Measurements from ENCODE around the gene ING5. TPM values are rescaled to one million over a fixed set of nuclear protein-coding genes. Genes with fewer than 3 reads are reported as not detected.

ING5 gene
- total RNA-seq, 2 experiments from 2014 or later, result 65.4 to 90.9 TPM

GRCh38 chr2:241673797-241674725 lies 27.8 kb upstream of the ING5 start:
- Histone ChIP-seq H3K36me3 (ENCODE audit: insufficient read depth, low read length) (peaks cover 88% of the 10 kb centered on the region), H3K4me3 (ENCODE audit: low read depth, low read length, poor library complexity, severe bottlenecking) (no peak overlapping the region), H3K79me2 (ENCODE audit: insufficient read depth, low read depth, low read length) (no peaks in the 10 kb centered on the region), H4K20me1 (ENCODE audit: insufficient read depth, low read length) (no peaks in the 10 kb centered on the region), H3K9me3 (ENCODE audit: low read length) (no peaks in the 10 kb centered on the region), H3K27ac (ENCODE audit: low read depth, low read length, poor library complexity, severe bottlenecking) (no peak overlapping the region), H3K4me1 (ENCODE audit: insufficient read depth, low read length, poor library complexity, severe bottlenecking) (no peaks in the 10 kb centered on the region), H3K9me2 (ENCODE audit: insufficient read depth, low read length) (no peaks in the 10 kb centered on the region), H2AFZ (ENCODE audit: low read length) (no peak overlapping the region), H3K4me2 (ENCODE audit: low read length) (no peak overlapping the region)
- intact Hi-C loops (cut with micrococcal nuclease; ENCODE audit: unreplicated experiment), result no loop called here
- CTCF ChIA-PET (ENCODE audit: unreplicated experiment), result no interaction called here
- no TSS peak for BruUV-seq (replicated peaks)
- POLR2A ChIA-PET, result no interaction called here
- TF ChIP-seq CTCF (conservative IDR thresholded peaks at IDR 0.05; ENCODE audit: low read length) (no peak), EZH2phosphoT487 (IDR thresholded peaks at IDR 0.05; ENCODE audit: borderline replicate concordance, low read depth, low read length) (no peak)
- DNase-seq (ENCODE audit: low spot score), result no peak

- Histone ChIP-seq H3K79me2 (ENCODE audit: insufficient read depth, low read depth, low read length) (no peaks in the 10 kb centered on the region), H3K36me3 (ENCODE audit: insufficient read depth, low read length) (peaks cover 96% of the 10 kb centered on the region), H3K4me1 (ENCODE audit: insufficient read depth, low read length, poor library complexity, severe bottlenecking) (no peaks in the 10 kb centered on the region), H3K4me3 (ENCODE audit: low read depth, low read length, poor library complexity, severe bottlenecking) (no peak overlapping the region), H3K9me2 (ENCODE audit: insufficient read depth, low read length) (no peaks in the 10 kb centered on the region), H3K27ac (ENCODE audit: low read depth, low read length, poor library complexity, severe bottlenecking) (no peak overlapping the region), H3K4me2 (ENCODE audit: low read length) (no peak overlapping the region), H3K9me3 (ENCODE audit: low read length) (no peaks in the 10 kb centered on the region), H2AFZ (ENCODE audit: low read length) (no peak overlapping the region), H4K20me1 (ENCODE audit: insufficient read depth, low read length) (no peaks in the 10 kb centered on the region)
- no TSS peak for BruUV-seq (replicated peaks)
- TF ChIP-seq EZH2phosphoT487 (IDR thresholded peaks at IDR 0.05; ENCODE audit: borderline replicate concordance, low read depth, low read length) (no peak), CTCF (conservative IDR thresholded peaks at IDR 0.05; ENCODE audit: low read length) (no peak)
- intact Hi-C loops (cut with micrococcal nuclease; ENCODE audit: unreplicated experiment), result no loop called here
- CTCF ChIA-PET (ENCODE audit: unreplicated experiment), result no interaction called here
- POLR2A ChIA-PET, result interaction anchor here (1.4 kb wide), 1 partner anchor 11 kb away, joined by 4 read pairs; the partner anchor contains the start of gene DTYMK
- no peak for DNase-seq (ENCODE audit: low spot score)
Observed at GRCh38 chr2:241675885-241676284, 26.0 kb upstream of the ING5 start.

- H3K36me3 ChIP-seq (ENCODE audit: insufficient read depth, low read length), result peaks cover 98% of the 10 kb centered on the region
- intact Hi-C loops (cut with micrococcal nuclease; ENCODE audit: unreplicated experiment), result no loop called here
- no peak for DNase-seq (ENCODE audit: low spot score)
- H3K4me2 ChIP-seq (ENCODE audit: low read length), result no peak overlapping the region
- BruUV-seq (replicated peaks), result no TSS peak
- no peak overlapping the region for H3K4me3 ChIP-seq (ENCODE audit: low read depth, low read length, poor library complexity, severe bottlenecking)
- no peak overlapping the region for H2AFZ ChIP-seq (ENCODE audit: low read length)
- no peaks in the 10 kb centered on the region for H3K9me3 ChIP-seq (ENCODE audit: low read length)
- H3K27ac ChIP-seq (ENCODE audit: low read depth, low read length, poor library complexity, severe bottlenecking), result no peak overlapping the region
- CTCF ChIA-PET (ENCODE audit: unreplicated experiment), result no interaction called here
- no peaks in the 10 kb centered on the region for H3K9me2 ChIP-seq (ENCODE audit: insufficient read depth, low read length)
- no peaks in the 10 kb centered on the region for H3K4me1 ChIP-seq (ENCODE audit: insufficient read depth, low read length, poor library complexity, severe bottlenecking)
- H4K20me1 ChIP-seq (ENCODE audit: insufficient read depth, low read length), result no peaks in the 10 kb centered on the region
- no peaks in the 10 kb centered on the region for H3K79me2 ChIP-seq (ENCODE audit: insufficient read depth, low read depth, low read length)
- POLR2A ChIA-PET, result no interaction called here
- no peak for TF ChIP-seq EZH2phosphoT487 (IDR thresholded peaks at IDR 0.05; ENCODE audit: borderline replicate concordance, low read depth, low read length)
- no peak for TF ChIP-seq CTCF (conservative IDR thresholded peaks at IDR 0.05; ENCODE audit: low read length)
Observed at GRCh38 chr2:241676665-241677064, 25.2 kb upstream of the ING5 start.

Measured in OCI-LY7 (cell line).